HG03442 (cell line): ENCODE measurements around the gene SSRP1.
"Not testable (repeated sequence)": the region's sequence is repeated elsewhere in the genome, so short reads cannot be mapped to it uniquely, and the experiment has no call there.

ENCODE experiments used
- ATAC-seq: cut with Tn5 transposase; IDR thresholded peaks from one replicate; pipeline ENCODE4 v1.9.1; 2021; ENCODE audit warnings: mild to moderate bottlenecking, moderate library complexity; ENCODE audit not compliant: unreplicated experiment

SSRP1 gene

GRCh38 chr11:57340039-57340615, 4.4 kb upstream of the SSRP1 start:
- ATAC-seq = no peak

DNA sequence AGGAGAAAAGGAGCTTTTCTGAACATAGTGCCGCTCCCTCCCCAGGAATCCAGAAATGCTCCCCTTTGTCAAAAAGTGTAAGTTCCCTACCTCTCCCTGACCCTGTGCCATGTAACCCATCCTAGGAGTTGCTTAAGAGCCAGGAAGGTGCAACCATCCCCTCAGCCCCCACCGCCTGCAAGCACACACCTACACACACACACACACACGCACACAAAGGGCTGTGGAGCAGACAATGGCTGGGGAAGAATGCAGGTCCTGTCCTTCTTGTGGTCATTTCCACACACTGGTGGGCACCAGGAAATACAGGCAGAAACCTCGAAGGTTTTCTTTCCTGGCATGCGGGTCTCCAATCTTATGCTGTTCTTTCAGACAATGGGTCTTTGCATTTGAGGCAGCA, 3.6 kb upstream of the SSRP1 start:
- ATAC-seq = no peak

DNA sequence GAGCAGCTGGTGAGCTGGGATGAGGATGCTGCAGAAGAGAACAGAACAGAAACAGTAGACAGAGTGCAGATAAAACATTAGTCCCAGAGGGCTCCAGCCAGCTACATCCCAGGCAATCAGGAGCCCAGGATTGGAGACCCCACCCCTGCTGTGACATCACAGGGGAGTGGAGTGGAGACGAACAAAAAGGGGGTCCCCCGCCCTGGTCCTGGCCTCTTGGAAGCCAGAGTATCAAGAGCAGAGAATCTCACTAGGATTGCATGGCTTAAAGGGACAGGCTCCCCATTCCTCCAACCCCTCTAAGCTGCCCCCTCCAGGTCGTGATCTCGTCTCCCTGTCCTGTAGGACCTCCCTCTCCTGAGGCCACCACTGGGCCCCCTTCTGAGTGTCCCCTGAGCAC, 2.5 kb upstream of the SSRP1 start, which contains the start of gene P2RX3:
P2RX3 (plus strand) TSS at position 211 of the 400 bp plus-strand sequence. CDS start 199 bp downstream, outside the sequence.
- no peak for ATAC-seq

DNA sequence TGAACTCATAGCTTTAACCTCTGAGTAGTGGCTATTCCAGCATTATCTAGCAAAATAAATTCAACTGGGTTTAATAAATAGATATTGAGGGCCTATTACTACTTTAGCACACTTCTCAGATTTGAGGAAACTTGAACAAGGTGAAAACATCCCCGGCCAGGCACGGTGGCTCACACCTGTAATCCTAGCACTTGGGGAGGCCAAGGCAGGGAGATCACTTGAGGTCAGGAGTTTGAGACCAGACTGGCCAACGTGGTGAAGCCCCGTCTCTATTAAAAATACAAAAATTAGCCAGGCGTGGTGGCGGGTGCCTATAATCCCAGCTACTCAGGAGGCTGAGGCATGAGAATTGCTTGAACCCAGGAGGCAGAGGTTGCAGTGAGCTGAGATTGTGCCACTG, 1.2 kb upstream of the SSRP1 start:
- ATAC-seq = not testable (repeated sequence)

- ATAC-seq = no peak
These were observed 497 bp upstream of the SSRP1 start for GRCh38 chr11:57336111-57336666.

- ATAC-seq = no peak
These were observed 709 bp downstream of the SSRP1 start for GRCh38 chr11:57335023-57335342.

GRCh38 chr11:57332694-57333440, 2.8 kb downstream of the SSRP1 start:
- no peak for ATAC-seq

- no peak for ATAC-seq
These were observed 4.0 kb downstream of the SSRP1 start for GRCh38 chr11:57331720-57332119.

DNA sequence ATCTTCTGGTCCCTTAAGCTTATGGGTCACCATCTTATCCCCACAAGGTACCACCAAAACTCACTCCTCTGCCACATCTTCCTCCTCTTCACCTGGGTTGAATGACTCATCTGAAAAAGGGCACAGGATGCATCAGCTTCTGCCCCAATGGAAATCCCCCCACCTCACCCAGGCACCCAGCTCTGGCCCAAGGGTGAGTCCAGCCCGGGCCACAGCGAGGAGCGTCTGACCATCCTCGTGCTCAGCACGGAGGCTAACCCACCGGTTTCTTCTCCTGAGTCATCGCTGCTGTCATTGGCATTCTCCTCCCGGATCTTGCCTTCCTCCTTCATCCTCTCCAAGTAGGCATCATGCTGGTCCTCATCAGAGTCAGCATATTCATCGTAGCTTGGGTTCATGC, 5.7 kb downstream of the SSRP1 start:
- no peak for ATAC-seq

- ATAC-seq = no peak
These were observed 8.0 kb downstream of the SSRP1 start for GRCh38 chr11:57327721-57328120.

DNA sequence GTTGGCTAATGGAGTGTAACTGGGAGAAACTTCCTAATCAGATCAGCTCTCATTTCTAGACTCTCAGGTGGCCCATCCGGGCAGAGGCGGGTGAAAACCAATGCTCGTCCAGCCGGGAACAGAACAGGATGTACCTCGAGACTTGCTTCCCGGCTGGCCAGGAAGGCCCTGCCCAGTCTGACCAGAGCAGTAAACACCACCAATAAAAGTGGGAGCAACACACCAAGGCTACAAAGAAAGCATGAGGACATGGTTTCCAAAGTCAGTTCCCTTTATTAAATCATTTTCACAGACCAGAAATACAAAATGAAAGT, 10.0 kb downstream of the SSRP1 start:
- ATAC-seq = no peak

DNA sequence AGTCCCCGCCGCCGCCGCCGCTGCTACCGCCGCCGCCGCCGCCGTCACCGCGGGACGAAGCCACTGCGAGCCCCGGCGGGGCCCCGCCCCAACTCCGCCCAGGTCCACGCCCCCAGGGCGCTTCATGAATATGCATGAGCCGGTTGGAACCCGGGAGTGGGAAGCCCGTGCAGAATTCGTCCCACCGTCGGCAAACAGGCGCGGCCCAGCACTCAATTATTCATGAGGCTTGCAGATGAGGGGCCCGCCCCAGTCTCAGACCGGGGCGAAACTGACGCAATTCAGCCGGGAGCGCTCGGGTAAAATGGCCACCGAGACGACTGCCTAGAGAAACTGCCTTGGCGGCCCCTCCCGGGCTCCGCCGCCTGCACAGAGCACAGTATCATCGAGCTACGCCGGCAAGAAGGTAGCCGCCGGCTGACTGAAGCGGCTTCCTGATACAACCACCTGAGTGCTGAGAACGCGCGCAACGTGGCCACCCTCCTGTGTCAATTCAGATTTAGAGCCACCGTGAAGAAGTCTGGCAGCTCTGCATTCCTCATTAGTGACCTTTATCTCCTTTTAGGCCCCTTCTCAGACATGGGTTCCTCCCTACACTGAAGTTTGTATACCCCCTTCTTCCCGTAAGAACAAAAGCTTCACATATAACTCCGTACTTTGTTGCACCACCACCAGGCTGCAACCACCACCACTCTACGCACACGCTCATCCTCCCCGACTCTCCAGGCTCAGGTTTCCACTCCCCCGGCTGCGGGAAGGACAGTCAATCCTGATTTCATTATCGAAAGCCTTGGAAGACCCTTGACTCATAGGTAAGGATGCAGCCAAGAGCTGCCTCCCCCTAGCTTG, 10.6 kb downstream of the SSRP1 start, which contains the start of gene TNKS1BP1:
TNKS1BP1 (minus strand) TSS at position 67 of the 849 bp plus-strand sequence. CDS start 3,067 bp downstream, outside the sequence.
- peak; percentile 86 for ATAC-seq

- ATAC-seq = no peak
These were observed 11.4 kb downstream of the SSRP1 start for GRCh38 chr11:57324154-57324885.

DNA sequence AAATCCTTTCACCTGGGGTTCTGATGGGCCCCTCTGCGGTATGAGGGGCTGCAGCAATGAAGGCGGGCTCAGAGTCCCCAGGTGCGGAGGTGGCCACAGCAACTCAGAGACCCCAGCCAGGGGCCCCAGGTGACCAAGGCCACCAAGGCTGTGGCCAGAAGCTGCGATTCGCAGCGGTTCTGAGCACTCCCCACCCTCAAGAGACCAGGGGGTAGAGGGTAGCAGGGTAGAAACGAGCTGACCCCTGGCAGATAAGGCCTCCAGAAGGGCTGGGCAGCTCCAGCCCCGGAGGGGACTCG, 11.9 kb downstream of the SSRP1 start:
- no peak for ATAC-seq

DNA sequence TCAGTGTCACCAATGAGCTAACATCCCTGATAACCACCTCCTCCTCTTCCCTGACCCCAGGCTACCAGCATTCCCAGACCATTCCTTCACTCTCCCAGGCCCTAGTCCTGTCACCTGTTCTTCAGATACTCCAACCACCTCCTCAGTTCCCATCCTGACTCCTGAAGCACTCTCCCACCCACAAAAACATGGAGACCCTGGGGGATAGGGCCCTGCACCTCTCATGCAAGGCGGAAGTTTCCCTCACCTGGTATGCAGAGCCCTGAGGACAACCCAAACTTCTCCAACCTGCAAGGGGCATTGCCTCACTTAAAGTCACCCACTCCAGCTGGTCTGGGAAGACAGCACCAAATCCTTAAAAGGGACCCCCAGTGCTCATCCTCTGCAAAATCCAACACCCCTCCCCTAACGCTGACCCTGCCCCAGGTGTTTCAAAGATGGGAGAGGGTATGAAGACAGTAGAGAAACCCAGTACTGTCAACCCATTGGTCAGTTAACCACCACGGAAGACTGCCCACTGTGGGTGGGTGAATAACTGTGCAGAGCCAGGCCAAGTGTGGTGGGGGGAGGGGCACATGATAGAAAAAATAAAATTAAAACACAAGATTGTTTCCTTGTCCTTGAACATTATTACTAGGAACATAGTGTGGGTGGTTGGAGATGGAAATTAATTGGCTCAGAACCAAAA, 12.4 kb downstream of the SSRP1 start:
- no peak for ATAC-seq

GRCh38 chr11:57322256-57323166, 13.2 kb downstream of the SSRP1 start:
- no peak for ATAC-seq

GRCh38 chr11:57321388-57322255, 14.1 kb downstream of the SSRP1 start:
- ATAC-seq = no peak

DNA sequence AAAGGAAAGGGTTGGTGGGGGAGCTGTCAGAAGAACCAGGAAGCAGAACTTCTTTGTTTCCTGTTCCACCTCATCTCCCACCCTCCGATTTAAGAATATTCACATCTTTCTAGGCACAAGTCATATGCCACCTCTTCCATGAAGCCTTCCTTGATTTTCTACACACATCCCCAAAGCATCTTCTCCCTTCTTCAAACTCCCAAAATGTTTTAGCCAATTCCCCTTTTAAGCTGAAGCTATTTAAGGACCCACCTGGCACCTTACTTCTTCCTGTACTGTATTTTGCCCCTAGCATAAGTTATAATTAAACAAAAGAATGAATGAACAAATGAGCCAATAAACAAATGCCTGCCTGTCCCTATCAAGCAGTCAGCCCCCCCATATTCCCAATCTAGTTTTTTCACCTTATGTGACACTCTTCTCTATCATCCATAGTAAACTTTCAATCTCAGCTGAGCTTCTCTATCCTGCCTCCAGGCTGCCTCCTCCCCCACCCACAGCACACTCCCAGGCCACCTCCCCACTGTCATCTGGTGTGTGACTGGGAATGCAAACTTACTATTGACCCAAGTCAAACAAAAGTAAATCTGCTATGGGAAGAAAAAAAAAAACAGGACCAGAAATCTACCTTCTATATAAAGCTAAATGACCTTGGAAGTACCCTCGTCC, 14.8 kb downstream of the SSRP1 start:
- no peak for ATAC-seq
